Stimulated activated CD4-positive, alpha-beta T cell treated with anti-CD3 and anti-CD28 coated beads, TNF-alpha, amount 100 ng/mL, for 24 hours (primary cell): ENCODE results near the gene ADM2.

ENCODE experiments used
- DNase-seq, 3 experiments: peaks; one replicate each; pipeline ENCODE4 v3.0.0-alpha.2; 2020; ENCODE audit warnings: low read depth in 3 of 3

Gene ADM2

GRCh38 chr22:50445071-50445879, 36.1 kb upstream of the ADM2 start:
- DNase-seq, result peak in 1 of 3 experiments; percentile 16

GRCh38 chr22:50445880-50446707, 35.2 kb upstream of the ADM2 start:
- DNase-seq, result no peak

GRCh38 chr22:50446708-50447575, 34.4 kb upstream of the ADM2 start:
- no peak for DNase-seq

- DNase-seq, result no peak
These were observed 33.5 kb upstream of the ADM2 start for GRCh38 chr22:50447576-50448551.

GRCh38 chr22:50452649-50453048, 28.7 kb upstream of the ADM2 start:
- no peak for DNase-seq

- DNase-seq, result no peak
These were observed 26.7 kb upstream of the ADM2 start for GRCh38 chr22:50454556-50455075.

- no peak for DNase-seq
These were observed 26.1 kb upstream of the ADM2 start for GRCh38 chr22:50455201-50455600.

GRCh38 chr22:50456026-50456425, 25.3 kb upstream of the ADM2 start:
- DNase-seq, result no peak

GRCh38 chr22:50456466-50457234, 24.7 kb upstream of the ADM2 start:
- DNase-seq, result no peak

GRCh38 chr22:50459016-50459415, 22.3 kb upstream of the ADM2 start:
- no peak for DNase-seq

- no peak for DNase-seq
These were observed 21.7 kb upstream of the ADM2 start for GRCh38 chr22:50459496-50460140.

GRCh38 chr22:50460938-50461337, 20.4 kb upstream of the ADM2 start:
- no peak for DNase-seq

- DNase-seq, result no peak
These were observed 19.8 kb upstream of the ADM2 start for GRCh38 chr22:50461536-50461935.

GRCh38 chr22:50461979-50462540, 19.3 kb upstream of the ADM2 start:
- DNase-seq, result no peak

- DNase-seq, result no peak
These were observed 18.0 kb upstream of the ADM2 start for GRCh38 chr22:50463188-50463900.

GRCh38 chr22:50464451-50464850, 16.9 kb upstream of the ADM2 start:
- DNase-seq, result no peak

GRCh38 chr22:50465066-50465930, 16.0 kb upstream of the ADM2 start:
- DNase-seq, result no peak
